GM12891 (cell line): ENCODE measurements around the gene ZNF683.

Source experiments
- POLR2A ChIP-seq: IDR thresholded peaks from 2 replicates; pipeline ENCODE4 v1.6.1; 2011; ENCODE audit warnings: low read depth, low read length, control low read depth
- POLR2AphosphoS5 ChIP-seq: IDR thresholded peaks from 2 replicates; pipeline ENCODE4 v1.6.1; 2011; ENCODE audit warnings: low read depth, low read length, control low read depth

GRCh38 chr1:26349188-26349876 is 23.2 kb downstream of the ZNF683 start:
- TF ChIP-seq POLR2AphosphoS5 (no peak), POLR2A (no peak)
